GM18505 (cell line): ENCODE measurements around the gene OVOL1.

Experiments used
- ATAC-seq: cut with Tn5 transposase; IDR thresholded peaks from one replicate; pipeline ENCODE4 v1.9.1; 2021; ENCODE audit not compliant: unreplicated experiment
- POLR2A ChIP-seq: IDR thresholded peaks from 4 replicates; pipeline ENCODE4 v1.6.1; 2011; ENCODE audit warnings: borderline replicate concordance; ENCODE audit not compliant: insufficient read depth, insufficient read length; ENCODE audit errors: extremely low read depth

Gene OVOL1

GRCh38 chr11:65806979-65807378 lies 20.1 kb downstream of the OVOL1 start:
- TF ChIP-seq POLR2A, result no peak
- no peak for ATAC-seq

GRCh38 chr11:65808744-65809341 lies 22.0 kb downstream of the OVOL1 start:
- ATAC-seq, result no peak
- TF ChIP-seq POLR2A, result no peak

GRCh38 chr11:65809496-65809895 lies 22.6 kb downstream of the OVOL1 start:
- ATAC-seq, result no peak
- no peak for TF ChIP-seq POLR2A

- ATAC-seq, result no peak
- TF ChIP-seq POLR2A, result no peak
Measured at GRCh38 chr11:65810046-65810868, 23.4 kb downstream of the OVOL1 start.

- TF ChIP-seq POLR2A, result no peak
- ATAC-seq, result no peak
Measured at GRCh38 chr11:65811764-65812475, 25.1 kb downstream of the OVOL1 start.

GRCh38 chr11:65814131-65814985 lies 27.5 kb downstream of the OVOL1 start:
- no peak for ATAC-seq
- no peak for TF ChIP-seq POLR2A

GRCh38 chr11:65814986-65815565 lies 28.2 kb downstream of the OVOL1 start:
- no peak for ATAC-seq
- no peak for TF ChIP-seq POLR2A

- no peak for ATAC-seq
- TF ChIP-seq POLR2A, result no peak
Measured at GRCh38 chr11:65816696-65817095, 29.8 kb downstream of the OVOL1 start.

- TF ChIP-seq POLR2A, result no peak
- no peak for ATAC-seq
Measured at GRCh38 chr11:65817312-65817834, 30.5 kb downstream of the OVOL1 start.

GRCh38 chr11:65817835-65818680 lies 31.2 kb downstream of the OVOL1 start:
- peak; percentile 79 for ATAC-seq
- TF ChIP-seq POLR2A, result no peak

- ATAC-seq, result no peak
- no peak for TF ChIP-seq POLR2A
Measured at GRCh38 chr11:65821107-65821506, 34.2 kb downstream of the OVOL1 start.
